K562 (cell line): ENCODE results near the gene NUP62. TPM values are rescaled to one million over a fixed set of nuclear protein-coding genes. Genes with fewer than 3 reads are reported as not detected.

Experiments used
- CBX5 ChIP-seq: IDR thresholded peaks from 2 replicates; pipeline ENCODE4 v1.6.1; 2014; ENCODE audit warnings: low read depth, borderline replicate concordance
- CEBPB ChIP-seq: fragments of 450-650 bp; IDR thresholded peaks from 2 replicates; pipeline ENCODE4 v1.6.1; 2016; ENCODE audit warnings: missing genetic modification characterization, missing compliant biosample characterization
- CHCHD3 ChIP-seq: fragments of 250-450 bp; sonication (Bioruptor Pico); IDR thresholded peaks from 2 replicates; pipeline ENCODE4 v2.1.2; 2022; ENCODE audit warnings: mild to moderate bottlenecking
- CHD1 ChIP-seq: fragments of 200-600 bp; sonication (generic); IDR thresholded peaks from one replicate; pipeline ENCODE4 v1.6.1; 2012; ENCODE audit warnings: mild to moderate bottlenecking, moderate library complexity, low read length, inconsistent platforms
- DACH1 ChIP-seq: fragments of 450-650 bp; IDR thresholded peaks from 2 replicates; pipeline ENCODE4 v1.6.1; 2018; ENCODE audit not compliant: partially characterized antibody
- ETV6 ChIP-seq, 3 experiments: fragments of 150-350 bp in 1 of 3; sonication (generic) in 1 of 3; formaldehyde crosslinking in 1 of 3; IDR thresholded peaks; 2 replicates each; pipeline versions ENCODE4 v1.6.1 to v1.8.0; 2014 to 2022; ENCODE audit warnings: borderline replicate concordance in 2 of 3, low read depth in 2 of 3, antibody characterized with exemption in 1 of 3, low read length in 1 of 3, mild to moderate bottlenecking in 1 of 3, missing genetic modification reagents in 1 of 3
- FOXJ3 ChIP-seq: sonication (generic); formaldehyde crosslinking; IDR thresholded peaks from 2 replicates; pipeline ENCODE4 v1.4.0; 2020; ENCODE audit warnings: mild to moderate bottlenecking, missing genetic modification reagents
- HDGF ChIP-seq: fragments of 450-650 bp; IDR thresholded peaks from 2 replicates; pipeline ENCODE4 v1.6.1; 2016
- NCOA1 ChIP-seq: fragments of 450-650 bp; IDR thresholded peaks from 2 replicates; pipeline ENCODE4 v1.6.1; 2016; ENCODE audit warnings: low read depth
- RB1 ChIP-seq: fragments of 450-650 bp; IDR thresholded peaks from 2 replicates; pipeline ENCODE4 v1.6.1; 2017; ENCODE audit warnings: low read depth, mild to moderate bottlenecking
- SNIP1 ChIP-seq: fragments of 450-650 bp; IDR thresholded peaks from 2 replicates; pipeline ENCODE4 v1.7.1; 2017; ENCODE audit warnings: low read depth, mild to moderate bottlenecking
- SPI1 ChIP-seq: IDR thresholded peaks from 2 replicates; pipeline ENCODE4 v1.6.1; 2011; ENCODE audit warnings: low read depth, low read length, control low read depth, borderline replicate concordance
- SRSF1 ChIP-seq: fragments of 200-400 bp; formaldehyde crosslinking; IDR thresholded peaks from 2 replicates; pipeline ENCODE4 v1.6.1; 2017; ENCODE audit warnings: mild to moderate bottlenecking, low read depth, low read length, moderate library complexity
- STAT5A ChIP-seq: IDR thresholded peaks from 2 replicates; pipeline ENCODE4 v1.6.1; 2012; ENCODE audit warnings: low read length, inconsistent platforms, borderline replicate concordance
- TAF1 ChIP-seq: IDR thresholded peaks from 2 replicates; pipeline ENCODE4 v1.6.1; 2011; ENCODE audit warnings: mild to moderate bottlenecking, low read length, moderate library complexity; ENCODE audit not compliant: insufficient read depth, control insufficient read depth, severe bottlenecking; ENCODE audit errors: extremely low read depth
- TEAD2 ChIP-seq: fragments of 450-650 bp; IDR thresholded peaks from 2 replicates; pipeline ENCODE4 v1.6.1; 2016; ENCODE audit warnings: missing genetic modification characterization, control low read depth, missing compliant biosample characterization
- ZBED1 ChIP-seq: IDR thresholded peaks from 2 replicates; pipeline ENCODE4 v1.6.1; 2014
- ZKSCAN1 ChIP-seq: fragments of 150-350 bp; IDR thresholded peaks from 2 replicates; pipeline ENCODE4 v1.6.1; 2016; ENCODE audit warnings: low read depth, low read length
- ZNF668 ChIP-seq: fragments of 250-450 bp; sonication (Bioruptor Pico); IDR thresholded peaks from 2 replicates; pipeline ENCODE4 v1.8.0; 2022; ENCODE audit warnings: mild to moderate bottlenecking, inconsistent platforms
- polyA plus RNA-seq, 8 experiments: library from polyadenylated mRNA; depleted of rRNA in 4 of 8; stranded (reverse) in 5 of 8; unstranded in 3 of 8; fragments of >200 nt; fragmentation: Nextera tagmentation in 2 of 8; fragmentation: Illumina TruSeq in 1 of 8; extraction: Ambion mirVana in 2 of 8; extraction: Trizol in 1 of 8; gene quantifications; 2 replicates each; pipeline versions ENCODE4 v1.2.1 to v1.2.3, GENCODE V29; 2011 to 2014; ENCODE audit warnings: inconsistent platforms in 1 of 8, missing spikeins in 1 of 8
- total RNA-seq, 7 experiments: library from RNA; depleted of rRNA in 6 of 7; stranded (reverse); fragments of >200 nt in 6 of 7; fragmentation: Illumina TruSeq in 2 of 7; extraction: Trizol in 2 of 7; gene quantifications; 2 replicates each; pipeline versions ENCODE4 v1.2.1 to v1.2.3, GENCODE V29; 2011 to 2021; ENCODE audit warnings: low replicate concordance in 1 of 7
- TF ChIP-seq, protein P1 (sequence below), 2 experiments: IDR thresholded peaks; 2 replicates each; pipeline ENCODE4 v1.6.1; 2011; ENCODE audit warnings: borderline replicate concordance in 1 of 2, control low read depth in 1 of 2, low read depth in 1 of 2, low read length in 1 of 2, mild to moderate bottlenecking in 1 of 2, mixed read lengths in 1 of 2, moderate library complexity in 1 of 2; ENCODE audit not compliant: insufficient read depth in 1 of 2, insufficient read length in 1 of 2, poor library complexity in 1 of 2, severe bottlenecking in 1 of 2; ENCODE audit errors: extremely low read depth in 1 of 2
- TF ChIP-seq, protein P2 (sequence below): fragments of 250-450 bp; sonication (Bioruptor Pico); IDR thresholded peaks from 2 replicates; pipeline ENCODE4 v1.8.0; 2022; ENCODE audit warnings: moderate library complexity, mild to moderate bottlenecking, inconsistent platforms
- TF ChIP-seq, protein P3 (sequence below): sonication (generic); formaldehyde crosslinking; IDR thresholded peaks from 2 replicates; pipeline ENCODE4 v1.8.0; 2022; ENCODE audit warnings: mild to moderate bottlenecking, missing genetic modification reagents

NUP62 gene
- total and polyA plus RNA-seq, 9 of the 15 experiments (the other 6 are each of a cell fraction or from before 2014, with no cell fraction given), result 16.9 to 109 (median 66.0) TPM

DNA sequence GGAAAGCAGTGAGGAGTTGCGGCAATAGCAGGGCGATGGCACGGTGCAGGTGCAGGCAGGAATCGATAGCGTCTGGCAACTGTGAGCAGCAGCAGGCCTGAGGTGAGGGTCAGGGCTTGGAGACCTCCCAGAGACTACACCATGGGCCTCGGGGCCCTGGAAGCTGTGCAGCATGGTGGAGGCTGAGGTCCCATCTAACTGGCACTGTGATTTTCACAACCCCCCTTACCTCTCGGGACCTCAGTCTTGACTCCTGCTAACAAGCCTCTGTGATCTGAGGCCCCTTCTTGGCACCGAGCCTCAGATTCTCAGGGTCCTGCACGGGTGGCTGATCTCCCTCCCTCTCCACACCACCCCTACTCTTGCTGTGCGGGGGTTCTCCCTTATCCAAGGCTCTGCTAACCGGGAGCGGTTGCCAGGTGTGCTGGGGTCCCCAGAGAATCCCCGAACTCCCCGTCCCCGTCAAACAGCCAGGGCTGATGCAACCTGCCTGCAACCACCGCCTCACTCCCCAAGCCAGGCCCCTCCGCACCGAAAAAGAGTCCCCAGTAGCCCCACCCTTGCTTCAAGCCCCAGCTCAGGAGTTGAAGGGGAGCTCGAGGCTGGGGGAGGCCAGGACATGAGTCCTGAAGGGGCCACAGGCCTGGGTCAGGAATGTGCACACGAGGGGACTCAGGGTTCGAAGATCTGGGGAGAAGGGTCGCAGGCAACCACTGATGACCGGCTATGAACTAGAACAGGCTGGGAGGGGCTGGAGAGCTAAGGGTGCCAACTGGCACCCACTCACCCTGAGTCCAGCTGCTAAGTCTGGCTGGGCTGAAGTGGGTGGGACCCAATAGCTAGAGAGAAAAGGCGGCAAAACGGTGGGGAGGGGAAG, 5.1 kb downstream of the NUP62 start (continued):
- peak; percentile 50; the same call in 1 of the 2 replicates for TF ChIP-seq CEBPB (tag)
- TF ChIP-seq SNIP1, result no peak
- no peak for TF ChIP-seq TAF1
- no peak for TF ChIP-seq SPI1
- TF ChIP-seq, protein P1, sequence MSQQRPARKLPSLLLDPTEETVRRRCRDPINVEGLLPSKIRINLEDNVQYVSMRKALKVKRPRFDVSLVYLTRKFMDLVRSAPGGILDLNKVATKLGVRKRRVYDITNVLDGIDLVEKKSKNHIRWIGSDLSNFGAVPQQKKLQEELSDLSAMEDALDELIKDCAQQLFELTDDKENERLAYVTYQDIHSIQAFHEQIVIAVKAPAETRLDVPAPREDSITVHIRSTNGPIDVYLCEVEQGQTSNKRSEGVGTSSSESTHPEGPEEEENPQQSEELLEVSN (IDR thresholded peaks at IDR 0.05; ENCODE audit: borderline replicate concordance in 1 of 2, extremely low read depth in 1 of 2, insufficient read depth in 1 of 2, insufficient read length in 1 of 2, low read depth in 1 of 2, low read length in 1 of 2, poor library complexity in 1 of 2, severe bottlenecking in 1 of 2), result no peak
- no peak for TF ChIP-seq FOXJ3 (CRISPR knock-in tag)
- no peak for TF ChIP-seq DACH1
- no peak for TF ChIP-seq ZNF668 (CRISPR knock-in tag)
- TF ChIP-seq CHCHD3 (CRISPR knock-in tag), result no peak
- TF ChIP-seq ZKSCAN1, result no peak
- no peak for TF ChIP-seq SRSF1
- no peak for TF ChIP-seq STAT5A
- TF ChIP-seq CHD1, result no peak
- TF ChIP-seq ETV6 (IDR thresholded peaks at IDR 0.05; ENCODE audit: borderline replicate concordance in 1 of 2, low read depth in 2 of 2, low read length in 1 of 2), result no peak
- TF ChIP-seq ETV6 (CRISPR knock-in tag; IDR thresholded peaks at IDR 0.05; ENCODE audit: borderline replicate concordance), result no peak
- no peak for TF ChIP-seq RB1
- TF ChIP-seq CBX5, result no peak
- TF ChIP-seq, protein P2, sequence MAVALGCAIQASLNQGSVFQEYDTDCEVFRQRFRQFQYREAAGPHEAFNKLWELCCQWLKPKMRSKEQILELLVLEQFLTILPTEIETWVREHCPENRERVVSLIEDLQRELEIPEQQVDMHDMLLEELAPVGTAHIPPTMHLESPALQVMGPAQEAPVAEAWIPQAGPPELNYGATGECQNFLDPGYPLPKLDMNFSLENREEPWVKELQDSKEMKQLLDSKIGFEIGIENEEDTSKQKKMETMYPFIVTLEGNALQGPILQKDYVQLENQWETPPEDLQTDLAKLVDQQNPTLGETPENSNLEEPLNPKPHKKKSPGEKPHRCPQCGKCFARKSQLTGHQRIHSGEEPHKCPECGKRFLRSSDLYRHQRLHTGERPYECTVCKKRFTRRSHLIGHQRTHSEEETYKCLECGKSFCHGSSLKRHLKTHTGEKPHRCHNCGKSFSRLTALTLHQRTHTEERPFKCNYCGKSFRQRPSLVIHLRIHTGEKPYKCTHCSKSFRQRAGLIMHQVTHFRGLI (CRISPR knock-in tag), result peak; percentile 80; the same call in 1 of the 2 replicates
- TF ChIP-seq ZBED1, result no peak
- TF ChIP-seq, protein P3, sequence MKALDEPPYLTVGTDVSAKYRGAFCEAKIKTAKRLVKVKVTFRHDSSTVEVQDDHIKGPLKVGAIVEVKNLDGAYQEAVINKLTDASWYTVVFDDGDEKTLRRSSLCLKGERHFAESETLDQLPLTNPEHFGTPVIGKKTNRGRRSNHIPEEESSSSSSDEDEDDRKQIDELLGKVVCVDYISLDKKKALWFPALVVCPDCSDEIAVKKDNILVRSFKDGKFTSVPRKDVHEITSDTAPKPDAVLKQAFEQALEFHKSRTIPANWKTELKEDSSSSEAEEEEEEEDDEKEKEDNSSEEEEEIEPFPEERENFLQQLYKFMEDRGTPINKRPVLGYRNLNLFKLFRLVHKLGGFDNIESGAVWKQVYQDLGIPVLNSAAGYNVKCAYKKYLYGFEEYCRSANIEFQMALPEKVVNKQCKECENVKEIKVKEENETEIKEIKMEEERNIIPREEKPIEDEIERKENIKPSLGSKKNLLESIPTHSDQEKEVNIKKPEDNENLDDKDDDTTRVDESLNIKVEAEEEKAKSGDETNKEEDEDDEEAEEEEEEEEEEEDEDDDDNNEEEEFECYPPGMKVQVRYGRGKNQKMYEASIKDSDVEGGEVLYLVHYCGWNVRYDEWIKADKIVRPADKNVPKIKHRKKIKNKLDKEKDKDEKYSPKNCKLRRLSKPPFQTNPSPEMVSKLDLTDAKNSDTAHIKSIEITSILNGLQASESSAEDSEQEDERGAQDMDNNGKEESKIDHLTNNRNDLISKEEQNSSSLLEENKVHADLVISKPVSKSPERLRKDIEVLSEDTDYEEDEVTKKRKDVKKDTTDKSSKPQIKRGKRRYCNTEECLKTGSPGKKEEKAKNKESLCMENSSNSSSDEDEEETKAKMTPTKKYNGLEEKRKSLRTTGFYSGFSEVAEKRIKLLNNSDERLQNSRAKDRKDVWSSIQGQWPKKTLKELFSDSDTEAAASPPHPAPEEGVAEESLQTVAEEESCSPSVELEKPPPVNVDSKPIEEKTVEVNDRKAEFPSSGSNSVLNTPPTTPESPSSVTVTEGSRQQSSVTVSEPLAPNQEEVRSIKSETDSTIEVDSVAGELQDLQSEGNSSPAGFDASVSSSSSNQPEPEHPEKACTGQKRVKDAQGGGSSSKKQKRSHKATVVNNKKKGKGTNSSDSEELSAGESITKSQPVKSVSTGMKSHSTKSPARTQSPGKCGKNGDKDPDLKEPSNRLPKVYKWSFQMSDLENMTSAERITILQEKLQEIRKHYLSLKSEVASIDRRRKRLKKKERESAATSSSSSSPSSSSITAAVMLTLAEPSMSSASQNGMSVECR (CRISPR knock-in tag), result no peak; the same call in 1 of the 2 replicates
- no peak; the same call in 1 of the 2 replicates for TF ChIP-seq NCOA1
- no peak for TF ChIP-seq TEAD2 (tag)
- TF ChIP-seq HDGF, result no peak
